Activated CD4-positive, alpha-beta T cell treated with anti-CD3 and anti-CD28 coated beads, Interleukin-2, Interleukin-4, amounts not matched to agents 100 ng/mL and 50 ng/mL, durations not matched to agents 16 hours and 8 hours (primary cell): Measurements from ENCODE around the gene FBXL14.
"Not testable (repeated sequence)": the region's sequence is repeated elsewhere in the genome, so short reads cannot be mapped to it uniquely, and the experiment has no call there.

Experiments
- DNase-seq: peaks from one replicate; pipeline ENCODE4 v3.0.0-alpha.2; 2020; ENCODE audit warnings: low spot score

FBXL14 gene

GRCh38 chr12:1572731-1573130 lies 21.6 kb downstream of the FBXL14 start:
- DNase-seq: no peak

GRCh38 chr12:1567852-1568251 lies 26.5 kb downstream of the FBXL14 start:
- no peak for DNase-seq

GRCh38 chr12:1566449-1567135 lies 27.8 kb downstream of the FBXL14 start:
- DNase-seq: no peak

- DNase-seq: no peak
Measured at GRCh38 chr12:1565172-1565571, 29.2 kb downstream of the FBXL14 start.

- DNase-seq: no peak
Measured at GRCh38 chr12:1564067-1564466, 30.3 kb downstream of the FBXL14 start.

- DNase-seq: no peak
Measured at GRCh38 chr12:1562813-1563407, 31.5 kb downstream of the FBXL14 start.

- no peak for DNase-seq
Measured at GRCh38 chr12:1560704-1561103, 33.7 kb downstream of the FBXL14 start.

GRCh38 chr12:1559676-1560091 lies 34.7 kb downstream of the FBXL14 start:
- DNase-seq: no peak

GRCh38 chr12:1558108-1558507 lies 36.3 kb downstream of the FBXL14 start:
- not testable (repeated sequence) for DNase-seq

- peak; percentile 66 for DNase-seq
Measured at GRCh38 chr12:1553987-1554982, 40.1 kb downstream of the FBXL14 start.

GRCh38 chr12:1553536-1553935 lies 40.8 kb downstream of the FBXL14 start:
- DNase-seq: no peak

- no peak for DNase-seq
Measured at GRCh38 chr12:1552911-1553491, 41.4 kb downstream of the FBXL14 start.

- DNase-seq: no peak
Measured at GRCh38 chr12:1552171-1552570, 42.2 kb downstream of the FBXL14 start.

GRCh38 chr12:1551496-1551895 lies 42.9 kb downstream of the FBXL14 start:
- no peak for DNase-seq

- DNase-seq: no peak
Measured at GRCh38 chr12:1546931-1547640, 47.3 kb downstream of the FBXL14 start.

GRCh38 chr12:1544996-1545700 lies 49.2 kb downstream of the FBXL14 start:
- DNase-seq: no peak

- DNase-seq: no peak
Measured at GRCh38 chr12:1542599-1542998, 51.8 kb downstream of the FBXL14 start.

- no peak for DNase-seq
Measured at GRCh38 chr12:1540690-1541089, 53.7 kb downstream of the FBXL14 start.

- DNase-seq: no peak
Measured at GRCh38 chr12:1539135-1539534, 55.2 kb downstream of the FBXL14 start.

GRCh38 chr12:1536817-1537216 lies 57.6 kb downstream of the FBXL14 start:
- no peak for DNase-seq

GRCh38 chr12:1534748-1535147 lies 59.6 kb downstream of the FBXL14 start:
- peak; percentile 18 for DNase-seq
